Activated naive CD4-positive, alpha-beta T cell treated with anti-CD3 and anti-CD28 coated beads for 36 hours (primary cell): ENCODE measurements around the gene SLC5A10. TPM values are rescaled to one million over a fixed set of nuclear protein-coding genes. Genes with fewer than 3 reads are reported as not detected.
A peak's percentile ranks its signal among the peaks of the same experiment; 100 is the strongest.
"Not testable (repeated sequence)": the region's sequence is repeated elsewhere in the genome, so short reads cannot be mapped to it uniquely, and the experiment has no call there.

Experiments used
- CTCF ChIA-PET: fragments of 350-600 bp; sonication (Branson Sonifier 250); formaldehyde crosslinking; loops from one replicate; lab custom pipeline; 2021; ENCODE audit warnings: antibody characterized with exemption; lab: Charles Lee
- DNase-seq: peaks from one replicate; pipeline ENCODE4 v3.0.0-alpha.2; 2020
- H3K27ac Mint-ChIP-seq: one replicate; pipeline ENCODE4 v1.8.0; 2021; ENCODE audit warnings: mild to moderate bottlenecking, mixed read lengths
- H3K27me3 Mint-ChIP-seq: one replicate; pipeline ENCODE4 v1.8.0; 2021; ENCODE audit warnings: low read depth, mixed read lengths
- H3K36me3 Mint-ChIP-seq: one replicate; pipeline ENCODE4 v1.8.0; 2021; ENCODE audit warnings: low read depth, mixed read lengths
- H3K4me1 Mint-ChIP-seq: one replicate; pipeline ENCODE4 v1.8.0; 2021; ENCODE audit warnings: low read depth, mixed read lengths
- H3K4me3 Mint-ChIP-seq: one replicate; pipeline ENCODE4 v1.8.0; 2021; ENCODE audit warnings: mild to moderate bottlenecking, moderate library complexity, mixed read lengths
- H3K9me3 Mint-ChIP-seq: one replicate; pipeline ENCODE4 v1.8.0; 2021; ENCODE audit warnings: mixed read lengths
- intact Hi-C: fragments of 100-400 bp; cut with micrococcal nuclease; formaldehyde crosslinking; loops from one replicate; pipeline ENCODE4 v1.15.1; 2023
- total RNA-seq, 2 experiments: library from RNA; stranded (reverse); gene quantifications; one replicate each; pipeline ENCODE4 v1.2.3, GENCODE V29; 2021

The SLC5A10 gene
- total RNA-seq, 2 experiments from 2014 or later = not detected

DNA sequence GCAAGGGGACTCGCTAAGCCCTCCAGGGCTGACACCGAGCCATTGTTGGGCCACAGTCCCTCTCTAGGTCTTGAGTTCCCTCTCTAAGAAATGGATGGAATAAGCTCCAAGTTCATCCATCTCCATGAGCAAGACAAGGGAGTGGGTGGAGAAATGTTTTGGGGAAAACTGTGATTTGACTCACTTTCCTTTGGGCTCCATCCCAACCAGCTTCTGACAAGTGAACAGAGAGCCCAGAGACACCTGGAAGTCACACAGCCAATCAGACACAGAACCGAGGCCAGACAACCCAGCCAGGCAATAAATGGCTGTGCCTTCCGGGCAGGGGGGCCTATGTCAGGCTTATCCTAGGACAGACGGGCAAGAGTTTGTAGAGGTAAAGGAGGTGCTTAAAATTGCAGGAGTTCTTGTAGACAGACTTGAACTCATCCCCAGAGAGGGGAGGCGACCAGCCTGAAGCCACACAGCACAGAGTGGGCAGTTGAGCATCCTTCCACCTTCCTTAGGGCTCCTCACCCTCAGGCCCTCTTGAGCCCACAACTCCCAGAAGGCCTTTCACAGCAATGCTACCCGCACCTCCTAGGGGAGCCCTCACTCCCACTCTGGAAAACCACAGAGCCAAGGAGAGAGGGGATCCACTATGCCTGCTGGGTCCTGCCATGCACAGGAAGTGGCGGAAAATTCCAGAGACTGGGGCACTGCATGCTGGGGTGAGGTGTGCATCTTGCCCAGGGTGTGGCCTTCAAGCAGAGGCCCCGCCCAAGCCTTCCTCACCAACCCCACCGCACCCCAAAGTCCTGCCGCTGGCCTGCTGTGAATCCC is 62.1 kb downstream of the SLC5A10 start:
- no peaks in the 10 kb centered on the region for H3K27me3 Mint-ChIP-seq
- DNase-seq = no peak
- H3K4me3 Mint-ChIP-seq = no peak overlapping the region
- H3K4me1 Mint-ChIP-seq = peaks cover 8% of the 10 kb centered on the region
- intact Hi-C loops = no loop called here
- no peaks in the 10 kb centered on the region for H3K9me3 Mint-ChIP-seq
- H3K27ac Mint-ChIP-seq = no peak overlapping the region
- H3K36me3 Mint-ChIP-seq = no peaks in the 10 kb centered on the region
- CTCF ChIA-PET = no interaction called here

- DNase-seq = no peak
- H3K4me1 Mint-ChIP-seq = peaks cover 10% of the 10 kb centered on the region
- no peaks in the 10 kb centered on the region for H3K9me3 Mint-ChIP-seq
- H3K36me3 Mint-ChIP-seq = no peaks in the 10 kb centered on the region
- H3K27me3 Mint-ChIP-seq = no peaks in the 10 kb centered on the region
- CTCF ChIA-PET = no interaction called here
- no peak overlapping the region for H3K4me3 Mint-ChIP-seq
- intact Hi-C loops = no loop called here
- H3K27ac Mint-ChIP-seq = no peak overlapping the region
Measured at GRCh38 chr17:19014628-19015215, 62.8 kb downstream of the SLC5A10 start.

- H3K36me3 Mint-ChIP-seq = no peaks in the 10 kb centered on the region
- H3K4me3 Mint-ChIP-seq = no peak overlapping the region
- CTCF ChIA-PET = interaction anchor here (0.6 kb wide), 1 partner anchor 131 kb away, joined by 3 read pairs; no protein-coding TSS in a partner anchor
- no peak overlapping the region for H3K27ac Mint-ChIP-seq
- no peaks in the 10 kb centered on the region for H3K27me3 Mint-ChIP-seq
- no peaks in the 10 kb centered on the region for H3K9me3 Mint-ChIP-seq
- DNase-seq = no peak
- intact Hi-C loops = no loop called here
- peaks cover 10% of the 10 kb centered on the region for H3K4me1 Mint-ChIP-seq
Measured at GRCh38 chr17:19015428-19015827, 63.5 kb downstream of the SLC5A10 start.

DNA sequence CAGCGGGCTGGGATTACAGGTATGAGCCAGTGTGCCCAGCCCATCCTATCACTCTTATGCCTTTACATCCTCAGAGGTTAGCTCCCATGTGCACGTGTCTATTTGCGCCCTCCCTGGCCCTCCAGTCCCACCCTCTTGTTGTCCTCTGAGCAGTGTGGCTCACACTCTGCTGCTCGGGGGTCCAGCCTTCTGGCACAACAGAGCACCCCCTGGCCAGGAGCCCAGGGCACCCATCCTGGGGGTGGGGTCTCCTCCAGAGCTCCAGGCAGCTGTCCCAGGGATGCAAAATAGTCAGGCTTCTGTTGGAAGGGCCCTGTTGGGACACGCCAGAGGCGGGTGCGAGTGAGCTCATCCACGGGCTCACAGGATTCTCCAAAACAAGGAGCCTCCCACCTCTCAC is 64.3 kb downstream of the SLC5A10 start:
- Mint-ChIP-seq H3K9me3 (no peaks in the 10 kb centered on the region), H3K4me1 (peaks cover 10% of the 10 kb centered on the region), H3K27me3 (no peaks in the 10 kb centered on the region), H3K4me3 (no peak overlapping the region), H3K27ac (no peak overlapping the region), H3K36me3 (peaks cover 1% of the 10 kb centered on the region)
- no peak for DNase-seq
- CTCF ChIA-PET = interaction anchor here (0.6 to 1.0 kb wide), 2 partner anchors 55 to 60 kb away, joined by 3 to 5 read pairs; no protein-coding TSS in a partner anchor
- intact Hi-C loops = no loop called here

DNA sequence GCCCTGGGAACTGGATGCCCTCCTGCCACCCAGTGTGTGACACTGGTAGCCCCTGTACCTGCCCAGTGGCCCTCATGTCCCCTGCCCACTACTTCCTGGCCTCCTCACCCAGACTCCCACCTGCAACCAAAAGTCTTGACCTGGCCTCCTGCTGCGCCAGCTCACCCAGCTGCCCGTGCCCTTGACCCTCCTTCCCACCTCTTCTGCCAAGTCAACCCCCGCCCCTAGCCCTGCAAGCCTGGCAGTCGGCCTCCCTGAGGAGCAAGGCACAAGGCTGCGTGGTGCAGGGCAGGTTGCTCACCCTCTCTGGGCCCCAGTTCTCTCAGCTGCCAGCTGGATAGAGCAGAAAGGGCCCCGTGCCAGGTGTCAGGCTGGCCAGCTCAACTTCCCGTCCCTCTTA is 64.9 kb downstream of the SLC5A10 start:
- intact Hi-C loops = no loop called here
- Mint-ChIP-seq H3K4me3 (no peak overlapping the region), H3K36me3 (peaks cover 3% of the 10 kb centered on the region), H3K4me1 (peaks cover 10% of the 10 kb centered on the region), H3K27me3 (no peaks in the 10 kb centered on the region), H3K27ac (peak overlapping the region; percentile 27), H3K9me3 (no peaks in the 10 kb centered on the region)
- DNase-seq = no peak
- CTCF ChIA-PET = interaction anchor here (0.6 to 1.0 kb wide), 2 partner anchors 56 to 60 kb away, joined by 3 to 5 read pairs; no protein-coding TSS in a partner anchor

DNA sequence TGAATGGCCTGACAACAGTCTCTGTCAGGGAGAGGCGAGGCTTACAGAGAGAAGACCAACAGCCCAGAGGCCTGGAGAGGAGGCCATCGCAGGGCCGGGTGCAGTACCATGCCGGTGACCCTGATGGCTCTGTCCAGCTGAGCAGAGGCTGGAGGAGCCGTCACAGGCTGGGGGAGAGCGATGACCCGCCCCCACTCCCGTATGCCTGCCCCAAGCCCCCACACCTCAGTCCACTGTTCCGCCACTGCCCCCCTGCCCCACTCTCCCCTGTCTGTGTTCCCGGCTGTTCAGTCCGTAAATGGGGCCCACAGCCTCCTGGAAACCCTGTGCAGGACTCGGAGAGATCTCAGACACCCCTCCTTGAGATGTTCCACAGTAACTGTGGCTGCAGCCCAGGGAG is 65.4 kb downstream of the SLC5A10 start:
- CTCF ChIA-PET = interaction anchor here (0.6 kb wide), 1 partner anchor 11 kb away, joined by 3 read pairs; no protein-coding TSS in a partner anchor
- Mint-ChIP-seq H3K36me3 (peaks cover 3% of the 10 kb centered on the region), H3K4me3 (no peak overlapping the region), H3K9me3 (no peaks in the 10 kb centered on the region), H3K27ac (no peak overlapping the region), H3K4me1 (peaks cover 10% of the 10 kb centered on the region), H3K27me3 (no peaks in the 10 kb centered on the region)
- intact Hi-C loops = no loop called here
- DNase-seq = no peak

DNA sequence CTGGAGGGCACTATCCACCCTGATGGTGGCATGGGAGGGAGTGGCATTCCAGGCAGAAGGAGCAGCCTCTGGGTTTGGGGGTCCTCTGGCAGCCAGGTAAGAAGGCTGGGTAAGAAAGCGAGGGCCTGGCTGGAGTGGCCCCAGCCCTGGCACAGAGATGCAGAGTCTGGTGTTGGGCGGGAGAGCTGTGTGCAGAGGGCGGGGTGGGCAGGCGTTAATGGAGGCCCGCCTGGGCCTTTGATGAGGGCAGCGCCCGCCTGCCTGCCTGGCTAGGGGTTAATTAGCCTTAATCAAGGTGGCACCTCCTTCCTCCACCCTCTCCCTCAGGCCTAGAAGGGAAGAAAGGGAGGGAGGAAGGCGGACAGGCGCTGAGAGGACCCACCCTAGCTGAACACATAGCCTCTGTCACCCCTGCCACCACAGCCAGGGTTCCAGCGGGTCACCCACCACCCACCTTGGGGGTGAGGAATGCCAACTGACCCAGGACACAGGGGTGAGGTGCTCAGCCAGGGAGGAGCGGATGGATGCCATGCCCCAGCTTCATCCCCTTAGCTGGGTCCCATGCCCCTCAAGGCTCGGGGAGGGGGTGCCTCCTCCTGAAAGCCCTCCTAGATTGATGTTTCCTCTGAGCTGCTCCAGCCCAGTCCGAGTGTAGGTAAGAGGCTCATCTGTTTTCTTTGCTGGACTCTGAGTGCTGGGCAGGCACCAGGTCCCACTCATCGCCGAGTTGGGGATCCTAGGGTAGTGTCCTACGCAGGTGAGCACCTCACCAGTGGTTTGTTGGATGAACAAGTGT is 66.0 kb downstream of the SLC5A10 start:
- H3K36me3 Mint-ChIP-seq = peaks cover 3% of the 10 kb centered on the region
- H3K27ac Mint-ChIP-seq = no peak overlapping the region
- no peak overlapping the region for H3K4me3 Mint-ChIP-seq
- intact Hi-C loops = no loop called here
- no peaks in the 10 kb centered on the region for H3K27me3 Mint-ChIP-seq
- H3K4me1 Mint-ChIP-seq = peaks cover 10% of the 10 kb centered on the region
- no peak for DNase-seq
- H3K9me3 Mint-ChIP-seq = no peaks in the 10 kb centered on the region
- CTCF ChIA-PET = interaction anchor here (0.6 to 6.7 kb wide), 2 partner anchors 11 to 58 kb away, joined by 3 to 32 read pairs; no protein-coding TSS in a partner anchor

DNA sequence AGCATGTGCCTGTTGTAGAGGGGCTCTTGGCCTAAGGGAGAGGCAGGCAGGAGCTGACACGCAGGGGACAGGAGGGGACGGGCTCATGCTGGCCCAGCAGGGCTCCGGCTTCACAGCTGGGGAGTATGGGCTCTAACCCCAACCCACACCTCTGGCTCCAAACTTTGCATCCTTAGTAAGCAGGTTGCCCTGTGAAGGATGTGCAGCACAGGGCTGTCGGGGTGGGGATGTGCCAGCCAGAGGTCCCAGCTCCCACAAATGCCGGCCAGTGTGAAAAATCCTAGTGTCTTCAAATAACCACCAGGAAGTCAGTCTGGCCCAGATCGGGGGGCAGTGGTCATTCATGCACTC is 66.6 kb downstream of the SLC5A10 start:
- Mint-ChIP-seq H3K27me3 (no peaks in the 10 kb centered on the region), H3K9me3 (no peaks in the 10 kb centered on the region), H3K4me3 (no peak overlapping the region), H3K4me1 (peaks cover 10% of the 10 kb centered on the region), H3K36me3 (peaks cover 3% of the 10 kb centered on the region), H3K27ac (no peak overlapping the region)
- DNase-seq = no peak
- intact Hi-C loops = no loop called here
- CTCF ChIA-PET = interaction anchor here (6.7 kb wide), 1 partner anchor 59 kb away, joined by 32 read pairs; no protein-coding TSS in a partner anchor

DNA sequence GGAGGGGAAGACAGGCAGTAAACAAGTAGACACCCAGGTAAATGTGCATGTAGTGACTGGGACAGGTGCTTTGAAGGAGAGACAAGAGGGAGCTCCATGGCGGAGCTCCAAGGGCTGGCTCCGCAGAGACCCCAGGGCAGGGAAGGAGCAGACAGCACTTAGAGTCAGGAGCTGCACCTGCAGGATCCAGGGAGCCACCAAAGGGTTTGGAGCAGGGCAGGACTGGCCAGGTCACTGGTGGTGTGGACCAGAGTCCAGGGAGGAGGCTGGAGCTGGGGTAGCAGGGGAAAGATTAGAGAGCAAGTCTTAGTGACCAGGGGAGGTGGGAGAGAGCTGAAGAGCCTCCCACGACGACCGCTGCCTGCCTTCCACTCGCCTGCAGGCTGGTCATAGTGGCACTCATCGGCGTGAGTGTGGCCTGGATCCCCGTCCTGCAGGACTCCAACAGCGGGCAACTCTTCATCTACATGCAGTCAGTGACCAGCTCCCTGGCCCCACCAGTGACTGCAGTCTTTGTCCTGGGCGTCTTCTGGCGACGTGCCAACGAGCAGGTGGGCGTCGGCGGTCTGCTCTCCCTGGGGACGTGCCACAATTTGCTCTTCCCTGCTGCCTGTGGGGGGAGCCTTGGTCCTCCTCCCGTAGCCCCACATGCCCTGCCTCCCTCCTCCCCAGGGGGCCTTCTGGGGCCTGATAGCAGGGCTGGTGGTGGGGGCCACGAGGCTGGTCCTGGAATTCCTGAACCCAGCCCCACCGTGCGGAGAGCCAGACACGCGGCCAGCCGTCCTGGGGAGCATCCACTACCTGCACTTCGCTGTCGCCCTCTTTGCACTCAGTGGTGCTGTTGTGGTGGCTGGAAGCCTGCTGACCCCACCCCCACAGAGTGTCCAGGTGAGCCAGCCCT is 67.3 kb downstream of the SLC5A10 start:
- no peaks in the 10 kb centered on the region for H3K9me3 Mint-ChIP-seq
- no peak for DNase-seq

DNA sequence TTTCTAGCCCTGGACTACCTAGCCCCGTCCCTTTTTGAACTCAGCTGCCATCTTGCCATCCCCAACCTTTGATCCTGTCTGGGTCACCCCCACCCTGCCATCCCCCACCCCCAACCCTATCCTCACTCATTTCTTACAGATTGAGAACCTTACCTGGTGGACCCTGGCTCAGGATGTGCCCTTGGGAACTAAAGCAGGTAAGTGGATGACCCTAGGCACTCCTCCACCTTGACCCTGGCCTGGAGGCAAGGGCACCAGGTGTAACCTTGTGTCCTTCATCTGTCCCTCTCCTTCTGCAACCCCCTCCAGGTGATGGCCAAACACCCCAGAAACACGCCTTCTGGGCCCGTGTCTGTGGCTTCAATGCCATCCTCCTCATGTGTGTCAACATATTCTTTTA is 68.1 kb downstream of the SLC5A10 start:
- CTCF ChIA-PET = interaction anchor here (6.7 kb wide), 1 partner anchor 60 kb away, joined by 32 read pairs; no protein-coding TSS in a partner anchor

More for the DNA sequence above, 67.3 kb downstream of the SLC5A10 start:
- intact Hi-C loops = no loop called here
- Mint-ChIP-seq H3K4me1 (peaks cover 16% of the 10 kb centered on the region), H3K4me3 (no peak overlapping the region), H3K27ac (no peak overlapping the region), H3K36me3 (peaks cover 5% of the 10 kb centered on the region), H3K27me3 (no peaks in the 10 kb centered on the region)
- CTCF ChIA-PET = interaction anchor here (6.7 kb wide), 1 partner anchor 60 kb away, joined by 32 read pairs; no protein-coding TSS in a partner anchor

DNA sequence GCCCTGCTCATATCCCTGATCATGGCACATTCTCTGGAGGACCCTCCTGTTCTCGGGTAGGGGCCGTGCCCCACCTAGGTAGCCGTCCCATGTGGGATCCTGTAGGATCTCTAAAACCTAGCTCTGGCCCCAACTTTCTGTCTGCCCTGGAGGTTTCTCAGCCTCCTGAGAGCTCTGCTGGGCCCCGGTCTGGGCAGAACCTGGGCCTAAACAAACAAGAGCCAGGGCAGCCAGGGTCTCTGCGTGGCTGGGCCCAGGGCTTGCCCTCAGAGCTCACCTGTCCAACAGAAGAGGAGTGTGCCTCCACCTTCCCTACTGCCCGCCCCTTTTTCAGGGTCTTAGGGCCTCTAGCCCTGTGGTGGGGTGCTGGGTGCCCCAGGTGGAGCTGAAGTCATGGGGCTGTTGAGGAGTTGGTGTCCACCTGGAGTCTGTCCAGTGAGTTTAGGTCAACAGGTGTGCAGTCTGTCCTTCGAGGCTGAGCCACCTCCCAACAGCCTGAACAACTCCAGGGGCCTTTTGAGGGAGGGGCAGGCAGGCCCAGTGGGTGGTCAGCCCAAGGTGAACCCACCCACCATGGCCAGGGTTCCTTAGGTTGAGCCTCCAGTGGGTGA is 69.2 kb downstream of the SLC5A10 start:
- intact Hi-C loops = not testable (repeated sequence)

More for the DNA sequence above, 68.1 kb downstream of the SLC5A10 start:
- no peaks in the 10 kb centered on the region for H3K9me3 Mint-ChIP-seq
- no peaks in the 10 kb centered on the region for H3K27me3 Mint-ChIP-seq
- H3K27ac Mint-ChIP-seq = peak overlapping the region; percentile 39
- H3K36me3 Mint-ChIP-seq = peaks cover 10% of the 10 kb centered on the region
- DNase-seq = no peak
- peaks cover 23% of the 10 kb centered on the region for H3K4me1 Mint-ChIP-seq
- no peak overlapping the region for H3K4me3 Mint-ChIP-seq
- intact Hi-C loops = no loop called here

More for the DNA sequence above, 69.2 kb downstream of the SLC5A10 start:
- H3K9me3 Mint-ChIP-seq, H3K27me3 Mint-ChIP-seq, H3K4me3 Mint-ChIP-seq, H3K27ac Mint-ChIP-seq, DNase-seq, H3K36me3 Mint-ChIP-seq: not testable (repeated sequence)
- CTCF ChIA-PET = interaction anchor here (6.7 kb wide), 1 partner anchor 61 kb away, joined by 32 read pairs; no protein-coding TSS in a partner anchor
- peaks cover 23% of the 10 kb centered on the region for H3K4me1 Mint-ChIP-seq
